NCI-H446 treated with DMSO at 0.1 percent for 48 hours (cell line): ENCODE data around the gene C3AR1.
"Not testable (repeated sequence)": the region's sequence is repeated elsewhere in the genome, so short reads cannot be mapped to it uniquely, and the experiment has no call there.

Source experiments
- DNase-seq: peaks from one replicate; lab custom pipeline; 2025; lab: John Stamatoyannopoulos, UW

Gene C3AR1

DNA sequence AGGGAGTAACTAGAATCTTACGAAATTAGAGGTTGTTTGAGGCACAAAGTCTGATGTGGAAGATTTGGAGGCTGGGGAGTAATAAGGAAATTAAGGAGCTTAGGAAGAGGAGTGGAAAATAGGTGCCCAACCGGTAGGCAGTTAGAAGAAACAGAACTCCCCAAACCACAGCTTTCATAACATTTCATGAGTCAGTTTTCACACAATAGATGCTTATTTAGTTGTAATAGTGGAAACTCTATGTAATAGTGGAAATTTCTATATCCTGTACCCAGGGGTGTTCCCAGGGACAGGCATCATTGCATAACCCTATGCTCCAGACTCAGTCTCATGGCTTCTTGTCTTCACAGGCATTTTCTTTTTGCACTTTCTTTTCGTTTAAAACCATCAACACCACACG, 8.3 kb downstream of the C3AR1 start:
- no peak for DNase-seq

DNA sequence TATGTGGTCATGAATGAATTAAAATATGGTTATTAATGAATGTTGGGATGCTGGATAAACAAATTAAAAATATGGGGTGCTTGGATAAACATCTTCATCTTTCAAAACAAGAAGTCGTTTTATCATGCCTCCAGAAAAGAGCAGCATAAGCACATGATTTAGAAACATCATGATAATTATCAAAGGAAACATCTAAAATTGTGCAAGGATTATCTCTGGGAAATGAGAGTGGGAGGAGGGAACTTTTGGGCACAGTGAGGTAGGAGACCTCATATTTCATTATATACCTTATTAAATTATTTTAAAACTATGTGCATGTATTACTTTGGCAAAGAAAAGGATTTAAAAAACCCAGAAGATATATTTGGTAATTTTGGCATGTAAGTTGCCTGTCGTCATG, 8.9 kb downstream of the C3AR1 start:
- DNase-seq: no peak

- DNase-seq: no peak
Observed at GRCh38 chr12:8054816-8055215, 11.3 kb downstream of the C3AR1 start.

- DNase-seq: no peak
Observed at GRCh38 chr12:8052679-8053078, 13.5 kb downstream of the C3AR1 start.

DNA sequence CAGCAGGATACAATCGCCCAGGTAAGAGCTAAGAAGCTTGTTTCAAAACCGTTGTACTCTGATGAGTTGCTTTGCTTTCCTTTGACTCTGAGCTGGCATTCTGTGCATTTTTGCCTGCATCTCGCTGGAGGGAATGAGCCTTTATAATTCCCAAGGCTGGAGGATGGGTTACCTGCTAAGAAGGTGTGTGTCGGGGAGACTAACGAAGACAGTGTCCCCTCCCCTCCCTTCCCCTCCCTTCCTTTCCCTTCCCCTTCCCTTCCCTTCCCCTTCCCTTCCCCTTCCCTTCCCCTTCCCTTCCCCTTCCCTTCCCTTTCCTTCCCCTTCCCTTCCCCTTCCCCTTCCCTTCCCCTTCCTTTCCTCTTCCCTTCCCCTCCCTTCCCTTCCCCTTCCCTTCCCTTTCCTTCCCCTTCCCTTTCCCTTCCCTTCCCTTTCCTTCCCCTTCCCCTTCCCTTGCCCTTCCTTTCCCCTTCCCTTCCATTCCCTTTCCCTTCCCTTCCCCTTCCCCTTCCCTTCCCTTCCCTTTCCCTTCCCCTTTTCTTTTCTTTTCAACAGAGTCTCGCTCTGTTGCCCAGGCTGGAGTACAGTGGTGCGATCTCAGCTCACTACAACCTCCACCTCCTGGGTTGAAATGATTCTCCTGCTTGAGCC, 15.4 kb downstream of the C3AR1 start:
- no peak for DNase-seq

DNA sequence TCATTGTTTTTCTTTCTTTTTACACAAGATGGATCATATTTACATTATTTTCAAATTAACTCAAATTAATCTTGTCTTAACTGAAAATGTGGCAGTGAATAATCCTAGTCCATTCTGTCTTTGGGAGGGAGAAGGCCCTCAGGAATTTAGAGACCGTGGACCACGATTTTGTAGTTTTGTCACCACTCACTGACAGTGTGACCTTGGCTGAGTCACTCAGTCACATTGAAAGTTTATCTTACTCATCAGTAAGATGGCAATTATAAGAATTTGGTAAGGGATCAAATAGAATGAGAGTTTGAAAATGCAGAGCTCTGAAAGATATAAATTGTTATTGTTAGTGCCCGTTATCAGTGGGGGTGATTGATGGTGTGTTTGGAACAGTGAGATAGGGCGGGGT, 17.3 kb downstream of the C3AR1 start:
- DNase-seq: no peak

- DNase-seq: no peak
Observed at GRCh38 chr12:8047842-8048241, 18.3 kb downstream of the C3AR1 start.

GRCh38 chr12:8045952-8046944, 19.9 kb downstream of the C3AR1 start:
- DNase-seq: no peak

- DNase-seq: no peak
Observed at GRCh38 chr12:8040791-8041190, 25.4 kb downstream of the C3AR1 start.

DNA sequence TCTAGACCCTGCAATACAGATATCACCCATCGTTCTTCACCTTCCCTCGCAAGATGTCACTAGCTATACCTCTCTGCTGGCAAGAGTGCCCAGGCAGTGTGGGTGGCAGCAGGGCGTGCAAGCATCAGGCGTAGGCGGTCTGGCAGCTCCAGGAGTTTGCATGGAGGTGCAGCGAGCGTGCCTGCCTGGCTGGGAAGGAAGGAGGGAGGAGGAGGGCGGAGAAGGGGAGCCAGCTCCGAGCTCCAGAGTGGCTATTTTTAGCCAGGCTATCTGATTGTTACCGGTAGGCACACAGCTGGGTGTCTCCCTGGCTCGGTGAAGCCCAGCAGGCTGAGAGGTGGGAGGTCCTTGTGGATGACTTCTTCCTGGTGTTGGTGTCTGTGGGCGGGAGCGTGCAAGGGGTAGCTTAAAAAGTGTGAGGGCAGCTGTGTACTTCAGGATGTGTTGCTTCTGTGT, 27.5 kb downstream of the C3AR1 start:
- DNase-seq: no peak

- no peak for DNase-seq
Observed at GRCh38 chr12:8037947-8038346, 28.2 kb downstream of the C3AR1 start.

DNA sequence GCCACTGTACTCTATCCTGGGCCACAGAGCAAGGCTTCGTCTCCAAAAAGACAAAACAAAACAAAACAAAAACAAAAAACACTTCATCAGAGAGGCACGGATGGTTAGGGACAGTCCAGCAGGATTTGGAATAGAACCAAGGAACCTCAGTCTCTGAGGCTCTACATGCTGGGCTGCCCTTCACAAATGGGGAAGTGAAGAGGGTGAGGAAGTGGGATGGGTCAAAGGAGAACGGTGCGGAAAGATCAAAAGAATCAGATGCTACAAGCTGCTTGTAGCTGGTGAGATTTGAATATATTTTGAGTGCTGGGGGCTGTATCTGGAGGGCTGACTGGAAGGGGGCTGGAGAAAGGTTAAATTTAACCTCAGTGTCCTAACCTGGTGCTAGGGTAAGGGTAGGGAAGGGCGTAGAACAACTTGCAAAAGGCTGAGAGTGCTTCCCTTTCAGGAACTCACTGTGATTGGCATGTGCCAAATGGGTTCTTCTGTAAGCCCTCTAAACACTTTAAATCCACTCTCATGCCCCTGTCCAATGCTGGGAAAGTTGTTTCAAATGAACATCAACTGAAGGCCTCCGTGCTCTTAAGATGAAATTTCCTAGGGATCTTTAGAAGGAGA, 29.0 kb downstream of the C3AR1 start:
- no peak for DNase-seq

- no peak for DNase-seq
Observed at GRCh38 chr12:8036346-8036745, 29.8 kb downstream of the C3AR1 start.

- no peak for DNase-seq
Observed at GRCh38 chr12:8035440-8036010, 30.6 kb downstream of the C3AR1 start.

- no peak for DNase-seq
Observed at GRCh38 chr12:8034802-8035201, 31.4 kb downstream of the C3AR1 start.

DNA sequence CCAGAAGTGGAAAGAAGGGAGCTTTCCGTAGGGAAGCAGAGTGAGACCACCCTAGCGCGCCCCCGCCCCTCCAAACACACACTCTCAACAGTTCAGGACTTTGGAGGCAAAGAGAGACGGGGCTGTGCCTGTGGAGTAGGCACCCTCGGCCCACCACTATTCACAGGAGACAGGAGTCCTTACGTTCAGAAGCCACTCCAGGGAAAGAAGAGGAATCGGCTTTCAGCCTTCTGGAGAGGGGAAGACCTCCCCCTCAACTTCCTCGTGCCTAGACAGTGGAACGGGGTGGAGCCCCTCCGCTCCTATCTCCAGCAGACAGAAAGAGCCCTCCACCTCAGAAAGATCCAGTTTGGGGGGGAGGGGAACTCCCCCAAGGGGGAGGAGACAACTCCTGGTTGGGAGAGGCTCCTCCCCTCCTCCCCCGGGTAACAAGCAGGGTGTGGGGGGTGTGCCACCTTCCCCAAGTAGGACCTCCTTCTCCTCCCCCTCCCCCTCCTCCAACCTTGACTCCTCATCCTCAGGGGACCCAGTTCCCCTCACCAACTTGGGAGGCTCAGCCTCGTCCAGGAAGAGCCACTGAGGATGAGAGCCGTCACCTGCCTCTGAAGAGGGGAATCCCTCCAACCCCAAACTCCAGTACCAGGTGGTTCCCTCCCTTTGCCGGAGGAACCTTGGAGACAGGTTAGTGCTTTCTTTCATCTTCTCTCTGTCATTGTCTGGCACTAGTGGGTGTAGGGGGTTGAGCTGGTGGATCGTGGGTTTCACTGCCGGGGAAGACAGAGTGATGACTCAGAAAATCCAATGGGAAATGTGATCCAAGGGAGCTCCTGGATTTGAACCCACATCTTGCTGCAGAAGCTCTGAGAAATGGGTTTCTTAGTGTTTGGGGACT, 32.8 kb downstream of the C3AR1 start:
- DNase-seq: no peak

- DNase-seq: no peak
Observed at GRCh38 chr12:8032242-8033152, 33.7 kb downstream of the C3AR1 start, which contains the start of gene FOXJ2. FOXJ2 (plus strand) TSS chr12:8032716; CDS start chr12:8039833, 7,117 bp downstream.

- no peak for DNase-seq
Observed at GRCh38 chr12:8031872-8032241, 34.3 kb downstream of the C3AR1 start.

DNA sequence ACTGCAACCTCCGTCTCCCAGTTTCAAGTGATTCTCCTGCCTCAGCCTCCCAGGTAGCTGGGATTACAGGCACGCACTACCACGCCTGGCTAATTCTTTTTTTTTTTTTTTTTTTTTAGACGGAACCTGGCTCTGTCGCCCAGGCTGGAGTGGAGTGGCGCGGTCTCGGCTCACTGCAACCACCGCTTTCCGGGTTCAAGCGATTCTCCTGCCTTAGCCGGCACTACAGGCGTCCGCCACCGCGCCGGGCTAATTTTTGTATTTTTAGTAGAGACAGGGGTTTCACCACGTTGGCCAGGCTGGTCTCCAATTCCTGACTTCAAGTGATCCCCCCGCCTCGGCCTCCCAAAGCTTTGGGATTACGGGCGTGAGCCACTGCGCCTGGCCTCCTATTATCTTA, 35.1 kb downstream of the C3AR1 start:
- DNase-seq: not testable (repeated sequence)

DNA sequence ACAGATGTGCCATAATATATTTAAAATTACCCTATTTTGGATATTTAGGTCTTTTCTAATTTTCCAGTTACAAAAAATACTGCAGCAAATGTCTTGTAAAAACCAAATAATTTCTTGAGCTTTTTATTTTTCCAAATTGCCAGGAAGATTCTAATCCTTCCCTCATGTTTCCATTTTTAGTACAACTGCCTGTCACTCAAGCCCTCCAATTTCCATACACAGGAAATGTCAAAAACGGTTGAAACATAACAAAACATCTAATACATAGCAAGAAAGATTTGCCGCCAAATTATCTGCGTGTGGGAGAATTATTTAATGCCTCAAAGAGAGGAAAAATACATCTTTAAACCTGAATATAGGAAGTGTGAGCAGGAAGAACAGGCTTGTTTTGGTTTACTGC, 36.0 kb downstream of the C3AR1 start:
- DNase-seq: no peak
